GM19438 (cell line): Measurements from ENCODE around the gene TSPAN18.

Experiments
- ATAC-seq: cut with Tn5 transposase; IDR thresholded peaks from one replicate; pipeline ENCODE4 v1.9.1; 2021; ENCODE audit warnings: low read depth; ENCODE audit not compliant: unreplicated experiment

TSPAN18 gene

GRCh38 chr11:44879432-44879831 is 152.7 kb downstream of the TSPAN18 start:
- ATAC-seq, result no peak

- ATAC-seq, result no peak
Observed at GRCh38 chr11:44880511-44880910, 153.7 kb downstream of the TSPAN18 start.

DNA sequence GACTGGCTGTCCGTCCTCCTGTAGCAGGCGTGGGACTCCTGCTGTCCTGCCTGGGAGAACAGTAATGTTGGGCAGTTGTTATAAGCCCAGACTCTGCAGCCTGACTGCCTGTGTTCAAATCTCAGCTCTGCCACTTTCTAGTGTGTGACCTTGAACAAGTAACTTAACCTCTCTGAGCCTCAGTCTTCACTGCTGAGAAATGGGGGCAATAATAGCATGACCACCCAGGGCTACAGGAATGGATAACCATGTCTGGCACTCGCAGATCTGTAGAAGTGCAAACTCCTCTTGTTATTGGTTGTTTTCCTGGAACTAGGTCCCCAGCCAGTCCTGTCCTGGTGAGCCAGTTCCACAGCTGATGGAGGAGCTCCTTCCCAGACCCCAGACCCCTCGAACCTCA is 154.2 kb downstream of the TSPAN18 start:
- ATAC-seq, result no peak

- no peak for ATAC-seq
Observed at GRCh38 chr11:44883277-44883676, 156.5 kb downstream of the TSPAN18 start.

- ATAC-seq, result no peak
Observed at GRCh38 chr11:44884056-44884455, 157.3 kb downstream of the TSPAN18 start.

GRCh38 chr11:44885065-44885810 is 158.5 kb downstream of the TSPAN18 start:
- no peak for ATAC-seq

- no peak for ATAC-seq
Observed at GRCh38 chr11:44885919-44886789, 159.4 kb downstream of the TSPAN18 start.

GRCh38 chr11:44886790-44887140 is 160.0 kb downstream of the TSPAN18 start:
- no peak for ATAC-seq

- ATAC-seq, result no peak
Observed at GRCh38 chr11:44887636-44888035, 160.9 kb downstream of the TSPAN18 start.

DNA sequence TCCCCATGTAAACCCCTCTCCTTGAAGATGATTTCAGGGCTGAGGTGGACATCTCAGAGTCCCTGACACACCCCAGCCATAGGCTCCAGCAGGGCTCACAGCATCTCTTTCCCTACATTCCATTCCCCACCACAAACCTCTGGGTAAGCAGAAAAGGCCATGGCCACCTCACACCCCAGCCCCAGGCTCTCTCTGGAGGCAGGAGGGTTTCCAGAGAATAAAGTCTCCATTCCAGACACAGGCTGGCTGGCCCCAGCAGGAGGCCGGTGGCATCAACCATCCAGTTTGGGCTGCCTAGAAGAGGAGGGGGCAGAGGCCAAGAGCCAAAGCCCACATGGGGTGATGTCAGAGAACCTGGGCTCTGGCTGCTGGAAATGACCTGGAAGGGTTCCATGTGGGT is 162.5 kb downstream of the TSPAN18 start:
- ATAC-seq, result no peak

GRCh38 chr11:44892843-44893242 is 166.1 kb downstream of the TSPAN18 start:
- no peak for ATAC-seq

GRCh38 chr11:44893308-44893822 is 166.6 kb downstream of the TSPAN18 start:
- no peak for ATAC-seq

DNA sequence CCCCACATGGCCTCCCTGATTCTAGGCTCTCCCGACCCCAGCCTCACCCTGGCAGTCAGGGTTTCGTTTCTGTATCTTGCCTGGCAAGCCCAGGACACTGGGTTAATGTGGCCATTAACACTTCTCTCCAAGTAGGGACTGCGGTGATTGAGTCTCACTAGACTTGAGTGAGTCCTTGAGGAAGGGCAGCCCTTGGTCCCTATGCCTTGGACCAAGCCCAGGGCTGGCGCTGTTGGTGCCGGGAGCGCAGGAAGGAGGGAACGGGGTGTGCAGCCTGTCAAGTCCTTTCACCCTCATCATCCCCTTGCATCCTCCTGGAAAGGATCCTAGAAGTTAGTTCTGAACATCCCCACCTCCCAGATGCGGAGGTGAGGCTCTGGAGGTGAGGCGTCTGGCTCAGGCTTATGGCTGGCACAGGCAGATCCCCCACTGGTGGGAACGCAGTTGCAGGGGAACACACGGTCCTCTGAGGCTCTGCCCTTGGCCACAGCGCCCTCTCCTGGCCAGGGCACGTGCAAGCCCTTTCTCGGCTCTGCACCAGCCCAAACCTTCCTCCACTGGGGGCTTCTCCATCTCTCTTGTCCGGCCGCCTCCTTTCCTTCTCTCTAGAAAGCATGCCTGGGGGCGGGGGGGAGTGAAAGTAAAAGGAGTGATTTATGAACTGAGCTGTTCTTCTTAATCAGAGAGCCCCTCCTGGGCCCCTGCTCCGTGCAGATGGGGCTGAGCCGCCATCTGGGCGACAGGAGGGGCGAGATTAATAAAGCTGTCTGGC is 167.3 kb downstream of the TSPAN18 start:
- no peak for ATAC-seq

GRCh38 chr11:44899959-44900358 is 173.2 kb downstream of the TSPAN18 start:
- ATAC-seq, result no peak

DNA sequence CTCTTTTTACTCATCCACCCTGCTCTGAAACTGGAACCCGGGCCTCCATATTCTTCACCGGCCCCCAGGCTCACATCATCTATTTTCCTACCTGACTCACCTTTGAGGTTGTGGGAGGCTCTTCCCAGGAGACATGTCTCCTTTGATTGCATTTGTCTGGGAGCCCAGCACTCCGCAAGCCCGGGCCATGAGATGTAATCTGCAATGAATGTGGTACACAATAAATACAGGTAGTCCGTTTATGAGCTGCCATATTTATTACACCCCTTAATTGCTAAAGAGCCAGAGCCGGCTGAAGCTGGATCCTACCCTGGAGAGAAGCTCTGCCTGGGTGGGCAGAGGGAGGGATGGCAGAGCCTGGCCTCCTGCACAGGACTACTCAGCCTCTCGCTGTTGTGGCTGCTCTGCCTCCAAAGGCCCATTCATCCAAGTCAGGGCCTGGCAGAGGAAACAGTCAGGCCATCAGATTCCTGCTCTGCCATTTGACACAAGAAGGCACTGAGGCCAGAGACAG is 174.4 kb downstream of the TSPAN18 start:
- ATAC-seq, result no peak

GRCh38 chr11:44901786-44902185 is 175.0 kb downstream of the TSPAN18 start:
- ATAC-seq, result no peak

- ATAC-seq, result no peak
Observed at GRCh38 chr11:44903035-44903434, 176.3 kb downstream of the TSPAN18 start.

GRCh38 chr11:44903518-44903917 is 176.8 kb downstream of the TSPAN18 start:
- ATAC-seq, result no peak

- ATAC-seq, result no peak
Observed at GRCh38 chr11:44904261-44905020, 177.7 kb downstream of the TSPAN18 start.
